Tibial nerve (tissue), 4 donors: Measurements from ENCODE around the gene FAM219B.

ENCODE experiments used
- EP300 ChIP-seq, 2 donors: sonication (generic); formaldehyde crosslinking; IDR thresholded peaks; one replicate each; pipeline ENCODE4 v1.6.1; 2017; ENCODE audit warnings: antibody characterized with exemption in 2 of 2, mild to moderate bottlenecking in 1 of 2
- POLR2A ChIP-seq, 2 donors: fragments of 450-650 bp; IDR thresholded peaks; one replicate each; pipeline ENCODE4 v1.6.1; 2017; ENCODE audit warnings: antibody characterized with exemption in 2 of 2, mild to moderate bottlenecking in 2 of 2, moderate library complexity in 2 of 2
- TF ChIP-seq, protein P1 (sequence below), 5 experiments: fragments of 200-600 bp in 3 of 5; fragments of 450-650 bp in 2 of 5; sonication (generic) in 3 of 5; IDR thresholded peaks; one replicate each; pipeline ENCODE4 v1.5.1; 2016 to 2019; ENCODE audit warnings: antibody characterized with exemption in 5 of 5, mild to moderate bottlenecking in 3 of 5, moderate library complexity in 2 of 5

DNA sequence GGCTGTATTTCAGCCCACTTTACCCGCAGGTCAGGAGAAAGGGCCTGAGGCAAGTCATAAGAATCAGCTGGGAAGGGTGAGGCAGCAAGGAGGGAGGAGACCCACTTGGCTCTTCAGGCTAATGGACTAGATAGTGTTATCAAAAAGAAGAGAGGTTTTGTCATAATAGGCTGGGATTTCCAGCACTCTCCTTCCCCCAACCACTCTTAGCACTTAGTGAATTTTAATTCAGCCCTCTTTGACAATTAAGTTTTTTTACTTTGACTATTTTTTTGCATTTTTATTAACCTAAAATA lies 16.0 kb downstream of the FAM219B start:
- TF ChIP-seq, protein P1, sequence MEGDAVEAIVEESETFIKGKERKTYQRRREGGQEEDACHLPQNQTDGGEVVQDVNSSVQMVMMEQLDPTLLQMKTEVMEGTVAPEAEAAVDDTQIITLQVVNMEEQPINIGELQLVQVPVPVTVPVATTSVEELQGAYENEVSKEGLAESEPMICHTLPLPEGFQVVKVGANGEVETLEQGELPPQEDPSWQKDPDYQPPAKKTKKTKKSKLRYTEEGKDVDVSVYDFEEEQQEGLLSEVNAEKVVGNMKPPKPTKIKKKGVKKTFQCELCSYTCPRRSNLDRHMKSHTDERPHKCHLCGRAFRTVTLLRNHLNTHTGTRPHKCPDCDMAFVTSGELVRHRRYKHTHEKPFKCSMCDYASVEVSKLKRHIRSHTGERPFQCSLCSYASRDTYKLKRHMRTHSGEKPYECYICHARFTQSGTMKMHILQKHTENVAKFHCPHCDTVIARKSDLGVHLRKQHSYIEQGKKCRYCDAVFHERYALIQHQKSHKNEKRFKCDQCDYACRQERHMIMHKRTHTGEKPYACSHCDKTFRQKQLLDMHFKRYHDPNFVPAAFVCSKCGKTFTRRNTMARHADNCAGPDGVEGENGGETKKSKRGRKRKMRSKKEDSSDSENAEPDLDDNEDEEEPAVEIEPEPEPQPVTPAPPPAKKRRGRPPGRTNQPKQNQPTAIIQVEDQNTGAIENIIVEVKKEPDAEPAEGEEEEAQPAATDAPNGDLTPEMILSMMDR (IDR thresholded peaks at IDR 0.05): no peak
- TF ChIP-seq EP300 (IDR thresholded peaks at IDR 0.05): no peak
- no peak for TF ChIP-seq POLR2A (IDR thresholded peaks at IDR 0.05)
